ENCODE data around the gene ADRA2C.

ADRA2C gene

GRCh38 chr4:3745886-3746656, 20.1 kb upstream of the ADRA2C start:
- no peaks in the 10 kb centered on the region for H3K4me1 ChIP-seq (ENCODE audit: insufficient read depth, low read length, severe bottlenecking)
- H3K27ac ChIP-seq (ENCODE audit: low read depth, low read length, poor library complexity, severe bottlenecking), result no peak overlapping the region
- no peaks in the 10 kb centered on the region for H4K20me1 ChIP-seq (ENCODE audit: insufficient read depth, low read length)
- H3K79me2 ChIP-seq (ENCODE audit: insufficient read depth, low read length), result no peaks in the 10 kb centered on the region
- TF ChIP-seq, protein P1, sequence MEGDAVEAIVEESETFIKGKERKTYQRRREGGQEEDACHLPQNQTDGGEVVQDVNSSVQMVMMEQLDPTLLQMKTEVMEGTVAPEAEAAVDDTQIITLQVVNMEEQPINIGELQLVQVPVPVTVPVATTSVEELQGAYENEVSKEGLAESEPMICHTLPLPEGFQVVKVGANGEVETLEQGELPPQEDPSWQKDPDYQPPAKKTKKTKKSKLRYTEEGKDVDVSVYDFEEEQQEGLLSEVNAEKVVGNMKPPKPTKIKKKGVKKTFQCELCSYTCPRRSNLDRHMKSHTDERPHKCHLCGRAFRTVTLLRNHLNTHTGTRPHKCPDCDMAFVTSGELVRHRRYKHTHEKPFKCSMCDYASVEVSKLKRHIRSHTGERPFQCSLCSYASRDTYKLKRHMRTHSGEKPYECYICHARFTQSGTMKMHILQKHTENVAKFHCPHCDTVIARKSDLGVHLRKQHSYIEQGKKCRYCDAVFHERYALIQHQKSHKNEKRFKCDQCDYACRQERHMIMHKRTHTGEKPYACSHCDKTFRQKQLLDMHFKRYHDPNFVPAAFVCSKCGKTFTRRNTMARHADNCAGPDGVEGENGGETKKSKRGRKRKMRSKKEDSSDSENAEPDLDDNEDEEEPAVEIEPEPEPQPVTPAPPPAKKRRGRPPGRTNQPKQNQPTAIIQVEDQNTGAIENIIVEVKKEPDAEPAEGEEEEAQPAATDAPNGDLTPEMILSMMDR (IDR thresholded peaks at IDR 0.05; ENCODE audit: low read length), result no peak
- no peak for TF ChIP-seq EZH2 (IDR thresholded peaks at IDR 0.05; ENCODE audit: borderline replicate concordance, low read length)
- H3K27me3 ChIP-seq (ENCODE audit: insufficient read depth, low read length), result no peaks in the 10 kb centered on the region
- no peak overlapping the region for H3K4me3 ChIP-seq (ENCODE audit: low read depth, low read length, poor library complexity, severe bottlenecking)
- H3K4me2 ChIP-seq (ENCODE audit: low read length), result no peak overlapping the region
- no peaks in the 10 kb centered on the region for H3F3A ChIP-seq (ENCODE audit: insufficient read depth, low read length)
- no peaks in the 10 kb centered on the region for H3K9me2 ChIP-seq (ENCODE audit: low read depth, low read length)
- H3K9me3 ChIP-seq (ENCODE audit: low read length), result no peaks in the 10 kb centered on the region
- H3K9ac ChIP-seq (ENCODE audit: low read length), result no peak overlapping the region
- no peaks in the 10 kb centered on the region for H3K36me3 ChIP-seq (ENCODE audit: insufficient read depth, low read length)
- H2AFZ ChIP-seq (ENCODE audit: low read length), result no peak overlapping the region

DNA sequence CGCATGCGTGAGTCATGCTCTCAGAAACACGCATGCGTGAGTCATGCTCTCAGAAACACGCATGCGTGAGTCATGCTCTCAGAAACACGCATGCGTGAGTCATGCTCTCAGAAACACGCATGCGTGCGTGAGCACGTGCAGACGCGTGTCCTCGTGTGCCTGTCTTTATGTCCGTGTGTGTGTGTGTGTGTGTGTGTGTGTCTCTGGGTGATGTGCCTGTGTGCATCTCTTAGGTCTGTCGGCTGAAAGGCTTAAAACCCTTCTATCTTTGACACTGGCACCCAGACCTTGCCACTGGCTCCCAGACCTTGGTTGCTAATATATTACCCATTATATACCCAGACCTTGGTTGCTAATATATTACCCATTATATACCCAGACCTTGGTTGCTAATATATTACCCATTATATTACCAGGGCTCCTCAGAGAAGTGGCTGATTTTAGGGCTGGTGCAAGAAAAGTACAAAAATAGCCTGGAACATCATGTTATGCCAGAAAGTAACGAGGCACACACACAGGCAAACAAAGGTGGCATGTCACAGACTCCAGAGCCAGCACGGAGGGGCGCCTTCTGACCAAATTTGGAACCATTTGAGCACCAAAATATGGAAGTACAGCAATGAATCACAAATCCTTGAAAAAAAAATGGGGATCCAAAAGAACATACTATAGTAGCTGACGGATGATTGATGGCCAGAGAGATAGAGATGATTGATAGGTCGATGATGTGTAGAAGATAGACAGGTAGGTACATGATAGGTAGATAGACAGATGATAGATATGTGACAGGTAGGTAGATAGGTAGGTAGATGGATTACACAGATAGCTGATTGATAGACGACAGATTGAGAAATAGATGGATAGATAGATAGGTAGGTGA, 19.2 kb upstream of the ADRA2C start:
- Histone ChIP-seq H3K9ac (ENCODE audit: low read length) (no peak overlapping the region), H4K20me1 (ENCODE audit: insufficient read depth, low read length) (no peaks in the 10 kb centered on the region), H3K9me3 (ENCODE audit: low read length) (no peaks in the 10 kb centered on the region), H3K9me2 (ENCODE audit: low read depth, low read length) (no peaks in the 10 kb centered on the region), H3K36me3 (ENCODE audit: insufficient read depth, low read length) (no peaks in the 10 kb centered on the region), H3K27me3 (ENCODE audit: insufficient read depth, low read length) (no peaks in the 10 kb centered on the region), H3K4me3 (ENCODE audit: low read depth, low read length, poor library complexity, severe bottlenecking) (no peak overlapping the region), H2AFZ (ENCODE audit: low read length) (no peak overlapping the region), H3K27ac (ENCODE audit: low read depth, low read length, poor library complexity, severe bottlenecking) (no peak overlapping the region), H3K79me2 (ENCODE audit: insufficient read depth, low read length) (no peaks in the 10 kb centered on the region), H3F3A (ENCODE audit: insufficient read depth, low read length) (no peaks in the 10 kb centered on the region), H3K4me1 (ENCODE audit: insufficient read depth, low read length, severe bottlenecking) (no peaks in the 10 kb centered on the region), H3K4me2 (ENCODE audit: low read length) (no peak overlapping the region)
- TF ChIP-seq EZH2 (IDR thresholded peaks at IDR 0.05; ENCODE audit: borderline replicate concordance, low read length), result no peak
- TF ChIP-seq, protein P1 (IDR thresholded peaks at IDR 0.05; ENCODE audit: low read length), result no peak

DNA sequence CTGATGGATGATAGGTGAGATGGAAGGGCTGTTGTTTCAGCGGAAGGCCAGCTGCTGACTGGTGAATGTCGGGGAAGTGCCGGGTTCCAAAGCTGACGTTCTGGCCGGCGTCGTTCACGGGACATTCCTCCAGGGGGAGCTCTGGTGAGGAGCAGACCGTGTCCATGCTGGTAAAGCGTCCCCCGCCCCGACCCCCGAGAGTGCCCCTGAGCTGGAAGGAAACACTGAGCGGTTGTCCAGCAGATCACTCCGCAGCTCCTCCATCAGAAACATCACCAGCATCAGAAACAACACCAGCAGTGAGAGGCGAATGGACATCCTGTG, 18.6 kb upstream of the ADRA2C start:
- Histone ChIP-seq H3K9me3 (ENCODE audit: low read length) (no peaks in the 10 kb centered on the region), H3K9me2 (ENCODE audit: low read depth, low read length) (no peaks in the 10 kb centered on the region), H3K27me3 (ENCODE audit: insufficient read depth, low read length) (no peaks in the 10 kb centered on the region), H3K27ac (ENCODE audit: low read depth, low read length, poor library complexity, severe bottlenecking) (no peak overlapping the region), H2AFZ (ENCODE audit: low read length) (no peak overlapping the region), H3K9ac (ENCODE audit: low read length) (no peak overlapping the region), H4K20me1 (ENCODE audit: insufficient read depth, low read length) (no peaks in the 10 kb centered on the region), H3K4me2 (ENCODE audit: low read length) (no peak overlapping the region), H3F3A (ENCODE audit: insufficient read depth, low read length) (no peaks in the 10 kb centered on the region), H3K79me2 (ENCODE audit: insufficient read depth, low read length) (no peaks in the 10 kb centered on the region), H3K4me1 (ENCODE audit: insufficient read depth, low read length, severe bottlenecking) (no peaks in the 10 kb centered on the region), H3K4me3 (ENCODE audit: low read depth, low read length, poor library complexity, severe bottlenecking) (no peak overlapping the region), H3K36me3 (ENCODE audit: insufficient read depth, low read length) (no peaks in the 10 kb centered on the region)
- TF ChIP-seq EZH2 (IDR thresholded peaks at IDR 0.05; ENCODE audit: borderline replicate concordance, low read length), result no peak
- TF ChIP-seq, protein P1 (IDR thresholded peaks at IDR 0.05; ENCODE audit: low read length), result no peak

Measured in OCI-LY1 (cell line).